ENCODE results near the gene C19orf73.
A peak's percentile ranks its signal among the peaks of the same experiment; 100 is the strongest.
"Not testable (repeated sequence)": the region's sequence is repeated elsewhere in the genome, so short reads cannot be mapped to it uniquely, and the experiment has no call there.

Gene C19orf73

GRCh38 chr19:49101160-49101559 lies 17.8 kb downstream of the C19orf73 start:
- no peak for DNase-seq (ENCODE audit: low read depth)

- DNase-seq (ENCODE audit: low read depth): no peak
Observed at GRCh38 chr19:49098795-49099194, 20.1 kb downstream of the C19orf73 start.

GRCh38 chr19:49097453-49098288 lies 21.3 kb downstream of the C19orf73 start:
- peak; percentile 49 for DNase-seq (ENCODE audit: low read depth)

- no peak for DNase-seq (ENCODE audit: low read depth)
Observed at GRCh38 chr19:49094505-49095482, 24.1 kb downstream of the C19orf73 start.

GRCh38 chr19:49092686-49093085 lies 26.3 kb downstream of the C19orf73 start:
- no peak for DNase-seq (ENCODE audit: low read depth)

GRCh38 chr19:49091391-49092038 lies 27.4 kb downstream of the C19orf73 start:
- no peak for DNase-seq (ENCODE audit: low read depth)

- no peak for DNase-seq (ENCODE audit: low read depth)
Observed at GRCh38 chr19:49086296-49086695, 32.6 kb downstream of the C19orf73 start.

GRCh38 chr19:49085868-49086232 lies 33.1 kb downstream of the C19orf73 start:
- no peak for DNase-seq (ENCODE audit: low read depth)

- peak; percentile 98 for DNase-seq (ENCODE audit: low read depth)
Observed at GRCh38 chr19:49085020-49085867, 33.7 kb downstream of the C19orf73 start, which contains the start of gene SNRNP70. Gene SNRNP70 (plus strand): TSS chr19:49085451. CDS start chr19:49086415, 964 bp downstream.

- no peak for DNase-seq (ENCODE audit: low read depth)
Observed at GRCh38 chr19:49084206-49085019, 34.5 kb downstream of the C19orf73 start.

- no peak for DNase-seq (ENCODE audit: low read depth)
Observed at GRCh38 chr19:49081273-49081672, 37.7 kb downstream of the C19orf73 start.

- no peak for DNase-seq (ENCODE audit: low read depth)
Observed at GRCh38 chr19:49080392-49080791, 38.6 kb downstream of the C19orf73 start.

GRCh38 chr19:49074869-49075268 lies 44.1 kb downstream of the C19orf73 start:
- not testable (repeated sequence) for DNase-seq (ENCODE audit: low read depth)

GRCh38 chr19:49073514-49074378 lies 45.2 kb downstream of the C19orf73 start:
- DNase-seq (ENCODE audit: low read depth): no peak

GRCh38 chr19:49071860-49072547 lies 46.9 kb downstream of the C19orf73 start:
- no peak for DNase-seq (ENCODE audit: low read depth)

GRCh38 chr19:49070416-49070815 lies 48.5 kb downstream of the C19orf73 start:
- no peak for DNase-seq (ENCODE audit: low read depth)

GRCh38 chr19:49069026-49069425 lies 49.9 kb downstream of the C19orf73 start:
- no peak for DNase-seq (ENCODE audit: low read depth)
